ENCODE data around the gene HORMAD2.

DNA sequence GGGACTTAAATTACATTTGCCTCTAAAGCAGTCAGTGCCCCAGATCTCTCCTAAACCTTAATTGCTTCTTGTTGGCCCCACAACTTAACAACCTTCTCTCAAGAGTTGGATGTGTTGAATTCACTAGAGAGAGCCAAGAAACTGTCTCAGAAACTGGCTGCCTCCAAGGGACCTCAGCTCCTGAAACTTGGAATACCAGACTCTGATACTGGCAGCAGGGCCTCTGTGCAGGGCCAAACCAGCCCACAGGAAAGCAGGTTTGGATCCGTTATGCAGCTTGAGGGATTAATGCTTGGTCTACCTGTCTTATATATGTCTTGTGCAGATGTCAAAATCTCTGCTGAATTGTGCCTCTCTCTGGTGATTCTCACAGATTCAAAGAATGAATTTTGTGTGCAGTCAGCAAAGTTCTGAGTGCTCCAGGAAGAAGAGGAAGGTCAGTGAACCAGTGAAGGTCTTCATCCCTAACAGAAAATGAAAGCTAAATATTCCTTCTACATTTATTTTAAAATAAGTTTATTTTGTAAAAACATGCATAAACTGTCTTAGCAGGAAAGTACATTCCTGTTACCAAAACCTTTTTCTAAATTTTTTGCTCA, 95.5 kb downstream of the HORMAD2 start:
- TF ChIP-seq EZH2 (IDR thresholded peaks at IDR 0.05; ENCODE audit: insufficient read depth, low read length) (no peak), CTCF (IDR thresholded peaks at IDR 0.05; ENCODE audit: insufficient read depth, low read depth, low read length) (no peak)
